Keratinocyte (primary cell): ENCODE measurements around the gene EPHB1. TPM values are rescaled to one million over a fixed set of nuclear protein-coding genes. Genes with fewer than 3 reads are reported as not detected.

ENCODE experiments used
- DNase-seq: peaks from one replicate; pipeline ENCODE4 v3.0.0-alpha.2; 2011; ENCODE audit warnings: low read depth, missing footprints, low spot score
- FAIRE-seq: peaks from 2 replicates; lab custom pipeline; 2011; peaks lifted over from hg19 to GRCh38; lab: Jason Lieb, UNC
- H2AFZ ChIP-seq: 2 replicates; pipeline ENCODE4 v1.6.0; 2012; ENCODE audit warnings: low read length, control low read depth, inconsistent platforms; ENCODE audit not compliant: control insufficient read depth
- H3K27ac ChIP-seq: 2 replicates; pipeline ENCODE4 v1.5.1; 2011; ENCODE audit warnings: low read length; ENCODE audit not compliant: control insufficient read depth, insufficient read depth
- H3K27me3 ChIP-seq: 3 replicates; pipeline ENCODE4 v1.6.0; 2011; ENCODE audit warnings: low read length; ENCODE audit not compliant: control insufficient read depth, insufficient read depth; ENCODE audit errors: extremely low read depth
- H3K36me3 ChIP-seq, 2 experiments: 2 replicates in 1 of 2; 3 replicates in 1 of 2; pipeline ENCODE4 v1.5.1; 2011; ENCODE audit warnings: low read length in 2 of 2, mild to moderate bottlenecking in 1 of 2; ENCODE audit not compliant: control insufficient read depth in 2 of 2, insufficient read depth in 2 of 2; ENCODE audit errors: extremely low read depth in 1 of 2
- H3K4me1 ChIP-seq: 3 replicates; pipeline ENCODE4 v1.5.1; 2011; ENCODE audit warnings: low read length; ENCODE audit not compliant: control insufficient read depth, insufficient read depth; ENCODE audit errors: extremely low read depth
- H3K4me2 ChIP-seq: 3 replicates; pipeline ENCODE4 v1.6.0; 2011; ENCODE audit warnings: low read depth, low read length; ENCODE audit not compliant: control insufficient read depth, insufficient read depth; ENCODE audit errors: extremely low read depth
- H3K4me3 ChIP-seq, 3 experiments: fragments of 200-600 bp in 1 of 3; sonication (generic) in 1 of 3; 2 replicates in 2 of 3; 3 replicates in 1 of 3; pipeline ENCODE4 v1.5.1; 2011 to 2016; ENCODE audit warnings: low read length in 3 of 3, mild to moderate bottlenecking in 3 of 3, control low read depth in 2 of 3, inconsistent platforms in 1 of 3, low read depth in 1 of 3, mixed read lengths in 1 of 3, mixed run types in 1 of 3, moderate library complexity in 1 of 3; ENCODE audit not compliant: control insufficient read depth in 2 of 3, insufficient read depth in 2 of 3; ENCODE audit errors: extremely low read depth in 1 of 3
- H3K79me2 ChIP-seq: 2 replicates; pipeline ENCODE4 v1.6.0; 2012; ENCODE audit warnings: low read length; ENCODE audit not compliant: control insufficient read depth, insufficient read depth
- H3K9ac ChIP-seq: 3 replicates; pipeline ENCODE4 v1.6.0; 2011; ENCODE audit warnings: low read length; ENCODE audit not compliant: control insufficient read depth, insufficient read depth; ENCODE audit errors: extremely low read depth
- H3K9me1 ChIP-seq: 3 replicates; pipeline ENCODE4 v1.6.0; 2011; ENCODE audit warnings: low read length; ENCODE audit not compliant: control insufficient read depth, insufficient read depth; ENCODE audit errors: extremely low read depth
- H3K9me3 ChIP-seq: 2 replicates; pipeline ENCODE4 v1.5.1; 2012; ENCODE audit warnings: low read depth, low read length; ENCODE audit not compliant: control insufficient read depth
- H4K20me1 ChIP-seq: 3 replicates; pipeline ENCODE4 v1.6.0; 2011; ENCODE audit warnings: low read length; ENCODE audit not compliant: control insufficient read depth, insufficient read depth; ENCODE audit errors: extremely low read depth
- CTCF ChIP-seq, 3 experiments: IDR thresholded peaks in 1 of 3; conservative IDR thresholded peaks in 1 of 3; optimal IDR thresholded peaks in 1 of 3; 2 replicates in 2 of 3; 3 replicates in 1 of 3; pipeline versions ENCODE3 to v1.5.1; 2011; ENCODE audit warnings: low read length in 3 of 3, mild to moderate bottlenecking in 3 of 3, moderate library complexity in 2 of 3, control low read depth in 1 of 3, inconsistent platforms in 1 of 3; ENCODE audit not compliant: insufficient read depth in 2 of 3; ENCODE audit errors: extremely low read depth in 1 of 3
- EZH2 ChIP-seq: IDR thresholded peaks from one replicate; pipeline ENCODE4 v1.6.1; 2012; ENCODE audit warnings: inconsistent platforms, mild to moderate bottlenecking, low read length, moderate library complexity
- dilution Hi-C: fragments of 300-500 bp; cut with MboI; formaldehyde crosslinking; loops from one replicate; pipeline ENCODE4 v1.7.0; 2020; ENCODE audit warnings: low sequenced_read_pairs; ENCODE audit not compliant: extremely low pct_ligation_motif_present
- polyA plus RNA-seq, 5 experiments: library from polyadenylated mRNA; depleted of rRNA in 3 of 5; stranded (reverse) in 3 of 5; stranded (forward) in 1 of 5; unstranded in 1 of 5; fragments of >200 nt; gene quantifications; 1 replicate in 1 of 5; 2 replicates in 3 of 5; 3 replicates in 1 of 5; pipeline versions ENCODE4 v1.2.1 to v1.2.3, GENCODE V29; 2011 to 2012; ENCODE audit warnings: missing spikeins in 2 of 5, low read depth in 1 of 5, low replicate concordance in 1 of 5

The EPHB1 gene
- polyA plus RNA-seq, 1 donor (not counting 4 experiments of a cell fraction or from before 2014, with no cell fraction given): 0.01 TPM

GRCh38 chr3:135248213-135248612 is 453.2 kb downstream of the EPHB1 start:
- no peak for DNase-seq
- H3K27ac ChIP-seq: no peak overlapping the region
- TF ChIP-seq EZH2 (no peak), CTCF (optimal IDR thresholded peaks at IDR 0.05 in 1 of 3, IDR thresholded peaks at IDR 0.05 in 1 of 3, conservative IDR thresholded peaks at IDR 0.05 in 1 of 3; ENCODE audit: extremely low read depth in 1 of 3, insufficient read depth in 2 of 3, low read length in 3 of 3) (no peak)
- H3K79me2 ChIP-seq: no peaks in the 10 kb centered on the region
- H3K9ac ChIP-seq: no peak overlapping the region
- H4K20me1 ChIP-seq: no peaks in the 10 kb centered on the region
- no peaks in the 10 kb centered on the region for H3K9me1 ChIP-seq
- H2AFZ ChIP-seq: no peak overlapping the region
- no peak overlapping the region for H3K4me3 ChIP-seq
- no peaks in the 10 kb centered on the region for H3K27me3 ChIP-seq
- H3K36me3 ChIP-seq: no peaks in the 10 kb centered on the region
- H3K9me3 ChIP-seq: no peaks in the 10 kb centered on the region
- no peak overlapping the region for H3K4me2 ChIP-seq
- dilution Hi-C loops: no loop called here
- H3K4me1 ChIP-seq: no peaks in the 10 kb centered on the region
- FAIRE-seq: no peak

GRCh38 chr3:135249186-135249585 is 454.1 kb downstream of the EPHB1 start:
- no peak for TF ChIP-seq EZH2
- TF ChIP-seq CTCF (optimal IDR thresholded peaks at IDR 0.05 in 1 of 3, IDR thresholded peaks at IDR 0.05 in 1 of 3, conservative IDR thresholded peaks at IDR 0.05 in 1 of 3; ENCODE audit: extremely low read depth in 1 of 3, insufficient read depth in 2 of 3, low read length in 3 of 3): no peak
- no peaks in the 10 kb centered on the region for H4K20me1 ChIP-seq
- H3K36me3 ChIP-seq: no peaks in the 10 kb centered on the region
- no peak overlapping the region for H3K4me3 ChIP-seq
- no peak overlapping the region for H3K9ac ChIP-seq
- H3K4me2 ChIP-seq: no peak overlapping the region
- H3K27me3 ChIP-seq: no peaks in the 10 kb centered on the region
- H3K9me3 ChIP-seq: no peaks in the 10 kb centered on the region
- dilution Hi-C loops: no loop called here
- no peaks in the 10 kb centered on the region for H3K79me2 ChIP-seq
- DNase-seq (no peak), FAIRE-seq (no peak)
- H3K9me1 ChIP-seq: no peaks in the 10 kb centered on the region
- H2AFZ ChIP-seq: no peak overlapping the region
- H3K4me1 ChIP-seq: no peaks in the 10 kb centered on the region
- no peak overlapping the region for H3K27ac ChIP-seq
